ENCODE results near the gene RTL10.

Gene RTL10, protein sequence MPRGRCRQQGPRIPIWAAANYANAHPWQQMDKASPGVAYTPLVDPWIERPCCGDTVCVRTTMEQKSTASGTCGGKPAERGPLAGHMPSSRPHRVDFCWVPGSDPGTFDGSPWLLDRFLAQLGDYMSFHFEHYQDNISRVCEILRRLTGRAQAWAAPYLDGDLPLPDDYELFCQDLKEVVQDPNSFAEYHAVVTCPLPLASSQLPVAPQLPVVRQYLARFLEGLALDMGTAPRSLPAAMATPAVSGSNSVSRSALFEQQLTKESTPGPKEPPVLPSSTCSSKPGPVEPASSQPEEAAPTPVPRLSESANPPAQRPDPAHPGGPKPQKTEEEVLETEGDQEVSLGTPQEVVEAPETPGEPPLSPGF

DNA sequence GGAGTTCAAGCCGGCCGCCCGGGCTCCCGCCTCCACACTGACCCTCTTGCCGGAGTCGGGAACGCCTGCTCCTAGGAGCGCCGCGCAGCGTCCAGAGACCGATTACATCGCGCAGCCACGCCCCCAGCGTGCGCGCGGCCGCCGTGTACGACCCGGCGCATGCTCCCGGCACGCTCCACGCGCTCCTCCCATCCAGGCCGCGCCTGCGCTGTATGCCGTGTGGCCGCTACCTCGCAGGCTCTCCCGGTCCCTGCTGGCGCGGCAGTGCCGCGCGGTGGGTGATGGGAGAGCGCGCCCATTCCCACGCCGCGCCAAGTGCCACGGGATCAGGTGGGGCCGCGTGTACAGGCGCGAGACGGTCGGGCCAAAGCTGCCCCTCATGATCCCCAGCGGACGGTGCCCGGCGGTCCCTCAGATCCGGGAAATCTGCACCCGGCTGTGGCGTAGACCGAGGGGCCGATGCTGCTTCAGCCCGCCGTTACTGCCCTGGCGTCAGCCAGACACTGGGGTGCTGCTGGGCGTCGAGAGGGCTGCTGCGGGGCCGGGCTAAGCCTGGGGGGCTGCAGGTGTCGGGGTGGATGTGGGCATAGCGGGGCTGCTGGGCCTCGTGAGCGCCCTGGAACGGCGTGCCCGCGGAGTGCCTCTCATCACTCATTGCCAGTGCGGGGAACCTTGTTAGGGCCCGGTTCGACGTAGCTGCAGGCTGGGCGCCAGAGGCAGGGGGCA, at the start of gene RTL10, which contains the start of gene GNB1L:
RTL10 (minus strand) TSS at position 97 of the 726 bp plus-strand sequence. CDS start 2,613 bp downstream, outside the sequence.
GNB1L (minus strand) TSS at position 97 of the 726 bp plus-strand sequence. CDS start 33,519 bp downstream, outside the sequence.
- DNase-seq (ENCODE audit: low spot score): peak; percentile 97

DNA sequence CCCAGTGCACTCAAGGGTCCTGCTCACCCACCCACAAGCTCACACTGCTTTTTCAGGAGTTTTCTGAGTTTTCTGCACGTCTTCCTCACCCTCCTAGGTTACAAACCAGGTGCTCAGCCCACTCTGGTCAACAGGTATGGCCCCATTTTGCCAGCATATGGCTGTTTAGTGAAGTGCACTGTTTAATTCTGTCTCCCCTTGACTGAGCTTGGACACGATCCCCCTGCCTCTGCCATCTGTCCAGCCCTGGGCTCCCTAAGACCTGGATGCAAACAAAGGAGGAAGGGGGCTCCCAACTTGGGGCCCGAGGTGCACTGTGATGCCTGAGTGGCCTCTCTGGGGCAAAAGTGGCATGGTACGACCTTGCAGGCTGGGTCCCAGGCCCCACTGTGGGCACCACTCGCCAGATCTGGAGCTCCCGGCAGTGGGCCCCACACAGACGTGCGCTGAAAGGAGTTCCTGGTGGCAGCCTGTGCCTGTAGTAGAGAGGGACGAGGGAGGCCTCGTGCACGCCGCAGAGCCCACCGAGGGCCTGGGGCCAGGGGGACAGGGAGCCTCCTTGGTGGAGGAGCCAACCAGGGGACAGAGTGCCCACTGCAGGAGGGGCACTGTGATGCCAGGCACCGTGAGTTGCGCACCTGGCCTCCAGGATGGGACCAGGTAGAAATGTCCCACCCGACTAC, 49.6 kb upstream of the RTL10 start:
- DNase-seq (ENCODE audit: low spot score): no peak

DNA sequence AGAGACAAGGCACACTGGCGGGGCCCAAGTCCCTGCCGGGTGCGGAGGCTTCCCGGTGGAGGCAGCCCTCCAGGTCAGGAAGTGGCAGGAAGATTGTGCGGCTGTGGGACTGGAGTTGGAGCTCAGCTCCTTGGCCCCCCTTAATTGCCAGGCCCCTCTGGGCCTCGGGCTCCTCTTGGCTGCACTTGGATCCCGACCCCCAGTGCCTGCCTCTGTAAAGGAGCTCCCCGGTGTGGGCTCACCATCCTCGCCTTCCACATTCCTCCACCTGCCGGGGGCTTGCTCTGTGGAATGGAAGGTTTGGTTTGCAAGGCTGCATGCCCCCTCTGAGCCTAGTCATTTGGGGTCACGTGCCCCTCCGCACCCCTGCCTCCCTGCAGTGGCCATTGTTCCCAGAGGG, 48.8 kb upstream of the RTL10 start:
- DNase-seq (ENCODE audit: low spot score): no peak

DNA sequence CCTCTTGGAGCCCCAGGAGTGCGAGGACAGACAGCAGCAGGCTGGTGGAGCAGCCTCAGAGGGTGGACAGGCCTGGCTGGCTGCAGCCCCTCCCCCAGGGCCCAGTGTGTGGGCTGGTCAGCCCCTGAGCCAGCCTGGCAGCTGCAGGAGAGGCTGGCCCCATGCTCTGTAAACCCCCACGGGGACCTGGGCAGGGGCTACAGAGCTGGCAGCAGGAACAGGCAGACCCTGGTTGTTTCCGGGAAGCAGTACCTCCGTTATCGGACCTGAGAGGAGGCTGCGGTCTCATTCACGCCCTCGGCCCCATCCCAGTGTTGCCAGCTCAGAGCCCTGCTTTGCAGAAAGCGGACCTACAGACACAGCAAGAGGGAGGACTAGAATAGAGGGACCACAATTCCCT, 48.4 kb upstream of the RTL10 start:
- DNase-seq (ENCODE audit: low spot score): no peak

DNA sequence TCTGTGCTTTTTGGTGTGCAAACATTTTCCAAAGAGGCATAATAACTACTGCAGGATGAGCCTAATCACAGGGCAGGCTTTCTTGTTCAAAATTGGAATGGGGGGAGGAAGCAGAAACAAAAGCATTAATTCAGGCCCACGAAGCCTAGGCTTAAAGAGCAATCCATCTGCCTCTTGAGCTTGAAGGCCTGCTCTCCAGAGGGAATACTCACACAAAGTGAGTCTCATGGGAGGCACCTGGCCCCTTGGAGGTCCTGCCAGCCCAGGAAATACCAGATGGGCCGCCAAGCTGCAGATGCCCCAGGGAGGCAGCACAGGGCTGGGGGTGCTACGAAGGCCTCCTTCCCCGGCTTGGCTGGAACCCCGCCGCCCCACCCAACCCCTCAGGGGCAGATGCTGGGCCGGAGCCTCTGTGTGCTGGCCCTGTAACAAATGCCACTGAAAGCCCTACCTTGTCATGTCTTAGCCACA, 47.6 kb upstream of the RTL10 start:
- DNase-seq (ENCODE audit: low spot score): no peak

DNA sequence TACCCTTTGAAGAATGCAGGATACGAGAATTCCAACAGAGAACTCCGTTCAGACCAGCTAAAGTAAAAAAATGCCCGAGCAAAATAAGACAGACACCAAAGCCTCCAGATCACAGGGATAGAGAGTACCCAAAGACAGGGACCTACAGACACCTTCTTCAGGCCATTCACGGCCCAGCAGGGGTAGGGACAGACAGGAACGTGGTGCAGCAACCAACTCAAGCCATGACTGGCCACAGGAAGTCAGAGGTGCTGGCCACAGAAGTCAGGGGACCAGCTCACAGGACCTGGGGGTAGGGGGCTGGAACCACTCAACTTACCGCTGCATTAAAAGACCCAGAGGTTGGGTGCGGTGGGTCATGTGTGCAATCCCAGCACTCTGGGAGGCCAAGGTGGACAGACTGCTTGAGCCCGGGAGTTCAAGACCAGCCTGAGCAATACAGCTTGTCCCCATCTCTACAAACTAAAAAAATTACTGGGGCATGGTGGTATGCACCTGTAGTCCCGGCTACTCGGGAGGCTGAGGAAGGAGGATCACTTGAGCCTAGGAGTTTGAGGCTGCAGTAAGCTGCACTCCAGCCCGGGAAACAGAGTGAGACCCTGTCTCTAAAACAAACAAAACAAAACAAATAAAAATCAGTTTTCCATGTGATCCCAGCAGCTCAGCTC, 47.0 kb upstream of the RTL10 start:
- DNase-seq (ENCODE audit: low spot score): no peak

DNA sequence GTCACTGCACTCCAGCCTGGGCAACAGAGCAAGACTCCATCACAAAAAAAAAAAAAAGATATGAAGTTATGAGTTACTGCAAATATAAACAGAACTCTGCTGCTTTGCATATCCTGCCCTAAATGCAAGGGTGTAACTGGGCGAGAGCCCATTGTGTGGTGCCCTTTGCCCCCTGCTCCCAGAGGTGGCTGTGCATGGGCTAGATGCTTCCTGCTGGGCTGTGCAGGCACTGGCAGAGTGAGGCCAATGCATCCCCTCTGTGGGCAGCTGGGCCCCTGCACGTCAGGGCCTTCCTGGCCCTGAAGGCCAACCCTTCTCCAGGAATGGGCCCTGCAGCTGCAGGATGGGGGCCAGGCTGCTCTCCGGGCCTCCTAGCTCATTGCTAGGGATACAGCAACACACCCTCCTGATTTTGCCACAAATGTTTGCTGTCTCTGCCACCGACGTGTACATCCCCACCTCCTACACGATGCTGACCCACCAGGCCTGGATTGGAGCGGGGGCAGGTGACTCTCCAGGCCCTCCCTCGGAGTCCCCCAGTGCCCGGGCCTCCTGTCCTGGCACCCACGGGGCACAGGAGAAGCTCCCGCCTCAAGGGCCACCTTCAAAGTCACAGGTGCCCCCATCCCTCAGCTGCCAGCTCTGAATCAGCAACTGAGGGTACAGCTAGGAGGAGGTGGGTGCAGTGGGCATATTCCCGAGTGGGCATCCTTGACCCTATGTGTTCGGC, 46.2 kb upstream of the RTL10 start:
- no peak for DNase-seq (ENCODE audit: low spot score)

DNA sequence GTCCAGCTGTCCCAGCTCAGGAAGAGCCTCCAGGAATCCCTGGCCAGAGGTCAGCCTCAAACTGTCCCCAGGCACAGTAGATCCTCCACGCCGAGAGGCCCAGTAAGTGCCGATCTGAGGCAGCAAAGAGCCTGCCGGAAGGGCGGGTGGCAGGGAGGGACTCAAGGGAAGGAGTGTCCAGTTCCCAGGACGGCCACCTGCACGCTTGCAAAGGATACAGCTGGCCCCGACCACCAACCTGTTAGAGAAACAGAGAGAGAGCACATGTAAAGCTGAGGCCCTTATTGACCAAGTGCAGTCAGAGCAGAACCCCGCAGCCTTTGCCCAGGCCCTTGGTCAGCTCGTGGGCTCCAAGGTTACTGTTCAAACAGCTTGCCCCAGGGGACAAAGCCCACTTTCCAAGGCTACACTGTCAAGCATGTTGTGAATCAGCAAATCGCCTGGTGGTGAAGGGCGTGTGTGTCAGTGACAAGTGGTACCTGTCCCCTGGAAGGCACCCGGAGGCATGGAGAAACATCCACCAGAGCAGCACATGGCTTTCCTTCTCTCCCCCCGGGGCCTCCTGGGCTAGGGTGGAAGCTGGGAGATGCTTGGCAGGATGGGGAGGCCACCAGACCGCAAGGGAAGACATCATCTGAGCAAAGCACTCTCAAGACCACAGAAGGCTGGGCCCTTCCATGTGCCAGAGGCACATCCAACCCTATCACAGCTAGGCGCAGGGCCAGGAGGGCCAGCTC, 44.3 kb upstream of the RTL10 start:
- DNase-seq (ENCODE audit: low spot score): no peak

DNA sequence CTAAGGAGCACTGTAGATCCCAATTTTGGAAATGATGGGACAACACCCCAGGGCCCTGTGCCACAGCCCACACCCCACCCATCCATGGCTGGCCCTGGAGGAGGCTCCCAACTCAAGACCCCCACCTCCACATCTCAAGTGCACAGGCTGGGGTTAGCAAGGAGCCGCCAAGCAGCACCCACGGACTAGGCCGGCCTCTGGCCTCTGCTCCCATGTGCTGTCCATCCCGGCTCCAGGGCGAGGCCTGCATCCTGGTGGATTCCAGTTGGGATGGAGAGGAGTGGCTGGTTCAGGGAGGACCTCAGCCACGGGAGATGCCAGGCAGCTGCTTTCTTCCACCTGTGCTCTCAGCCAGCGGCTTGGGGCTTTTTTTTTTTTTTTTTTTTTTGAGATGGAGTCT, 43.5 kb upstream of the RTL10 start:
- DNase-seq (ENCODE audit: low spot score): no peak

DNA sequence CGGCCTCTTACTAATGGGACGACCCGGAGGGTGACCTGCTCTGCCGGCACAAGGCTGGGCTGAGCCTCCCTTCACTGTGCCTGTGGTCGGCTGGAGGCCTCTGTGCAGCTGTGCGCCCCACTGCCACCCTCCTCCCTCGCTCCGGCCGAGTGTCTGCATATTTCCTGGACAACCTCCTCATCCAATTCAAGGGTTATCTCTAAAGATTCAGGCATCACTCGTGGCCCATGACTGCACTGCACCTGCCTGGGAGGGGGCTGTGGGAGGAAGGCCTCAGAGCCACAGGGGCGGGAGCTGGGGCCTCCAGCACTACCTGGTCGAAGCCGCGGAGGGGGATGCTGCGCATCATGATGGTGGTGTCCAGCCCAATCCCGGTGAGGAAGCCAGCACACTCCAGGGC, 43.1 kb upstream of the RTL10 start:
- no peak for DNase-seq (ENCODE audit: low spot score)

DNA sequence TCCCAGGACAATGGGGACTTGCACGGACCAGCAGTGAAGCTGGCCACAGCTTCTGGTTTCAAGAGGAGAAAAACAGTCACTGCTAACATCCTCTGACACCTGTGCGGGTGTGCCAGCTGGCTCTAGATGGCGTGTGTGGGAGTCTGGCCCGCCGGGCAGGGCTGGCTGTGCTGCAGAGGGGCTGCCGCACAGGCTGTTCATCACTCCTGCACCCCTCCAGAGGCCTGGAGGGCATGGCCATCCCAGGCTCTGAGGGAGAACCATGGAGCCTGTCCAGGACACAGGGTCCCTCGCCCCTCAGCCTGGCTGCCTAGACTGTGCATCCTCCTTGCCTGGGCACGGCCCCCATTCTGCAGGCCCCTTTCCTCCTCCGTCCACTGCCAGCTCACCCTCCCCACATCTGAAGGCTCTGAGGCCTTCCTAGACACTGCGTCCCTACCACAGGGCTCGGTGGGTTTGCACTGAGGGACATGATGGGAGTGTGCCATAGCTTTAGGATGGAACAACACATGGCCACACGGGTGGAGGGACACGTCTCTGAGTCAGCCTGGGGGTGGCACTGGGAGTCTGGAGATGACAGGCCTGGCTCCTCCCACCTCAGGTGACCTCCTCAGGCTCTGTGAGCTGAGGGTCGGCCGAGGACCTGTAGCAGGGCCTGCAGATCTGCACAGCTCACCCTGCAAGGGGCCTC, 42.1 kb upstream of the RTL10 start:
- no peak for DNase-seq (ENCODE audit: low spot score)

DNA sequence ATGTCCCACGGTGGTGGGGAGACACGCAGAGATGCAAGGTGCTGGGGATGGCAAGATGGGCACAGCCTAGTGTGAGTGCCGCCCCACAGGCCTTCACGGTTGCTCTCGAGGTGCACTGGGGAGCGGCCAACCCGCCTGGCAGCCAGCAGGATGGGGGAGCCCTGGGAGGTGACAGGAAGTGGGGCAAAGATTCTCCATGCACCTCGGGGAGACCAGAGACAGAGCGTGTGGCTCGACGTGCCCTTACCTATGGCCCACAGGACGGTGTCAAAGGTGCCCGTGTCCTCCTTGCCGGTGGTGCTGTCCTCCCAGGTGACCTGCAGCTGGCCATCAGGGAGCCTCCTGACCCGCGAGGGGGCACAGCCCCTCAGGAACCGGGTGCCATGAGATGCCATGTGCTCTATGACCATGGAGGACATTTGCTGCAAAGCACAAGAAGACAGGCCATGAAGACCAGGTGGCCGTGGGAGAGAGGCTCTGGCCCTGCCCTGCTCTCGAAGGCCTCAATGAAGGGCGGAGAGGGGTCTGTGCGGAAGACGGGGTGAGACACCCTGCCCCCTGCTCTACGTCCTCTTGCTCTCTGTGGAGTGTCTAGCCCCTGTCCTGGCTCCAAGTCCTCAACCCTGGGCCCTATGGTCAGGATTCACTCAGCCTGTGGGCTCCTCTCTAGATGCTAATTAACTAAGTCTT, 40.6 kb upstream of the RTL10 start:
- no peak for DNase-seq (ENCODE audit: low spot score)

DNA sequence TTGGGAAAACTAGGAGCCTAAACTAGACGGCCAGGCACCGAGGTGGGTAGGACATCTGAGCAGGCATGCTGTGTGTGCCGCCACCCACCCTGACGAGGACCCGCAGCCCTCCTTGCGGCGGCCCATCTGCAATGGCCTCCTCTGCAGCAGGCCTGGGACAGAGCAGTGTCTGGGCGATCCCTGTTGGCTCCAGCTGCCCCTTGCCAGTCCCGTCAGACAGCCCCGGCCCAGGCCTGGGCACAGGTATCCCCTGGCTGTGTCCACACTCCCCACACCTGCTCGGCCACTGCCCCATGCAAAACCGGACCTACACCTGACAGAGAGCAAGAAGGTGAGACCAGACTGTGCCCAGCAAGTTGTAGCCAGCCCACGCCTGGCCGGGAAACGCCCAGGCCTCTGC, 38.7 kb upstream of the RTL10 start:
- DNase-seq (ENCODE audit: low spot score): no peak

DNA sequence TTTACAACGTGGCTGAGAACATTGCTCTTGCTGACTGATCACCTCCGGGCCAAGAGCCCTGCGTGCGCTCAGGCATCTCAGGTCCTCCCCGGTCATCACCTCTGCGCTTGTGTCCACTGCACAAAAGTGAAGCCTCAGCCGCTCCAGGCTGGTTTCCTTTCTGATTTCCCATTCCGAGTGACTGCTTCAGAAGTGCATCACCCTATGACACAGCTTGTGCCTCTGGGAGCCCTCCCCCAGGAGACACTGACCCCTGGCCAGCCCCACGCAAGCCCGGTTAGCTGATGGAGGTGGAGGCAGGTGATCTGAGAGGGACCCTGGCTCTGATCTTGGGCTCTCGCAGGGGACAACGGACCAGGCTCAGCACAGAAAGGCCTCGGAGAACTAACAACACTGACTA, 38.3 kb upstream of the RTL10 start:
- no peak for DNase-seq (ENCODE audit: low spot score)

DNA sequence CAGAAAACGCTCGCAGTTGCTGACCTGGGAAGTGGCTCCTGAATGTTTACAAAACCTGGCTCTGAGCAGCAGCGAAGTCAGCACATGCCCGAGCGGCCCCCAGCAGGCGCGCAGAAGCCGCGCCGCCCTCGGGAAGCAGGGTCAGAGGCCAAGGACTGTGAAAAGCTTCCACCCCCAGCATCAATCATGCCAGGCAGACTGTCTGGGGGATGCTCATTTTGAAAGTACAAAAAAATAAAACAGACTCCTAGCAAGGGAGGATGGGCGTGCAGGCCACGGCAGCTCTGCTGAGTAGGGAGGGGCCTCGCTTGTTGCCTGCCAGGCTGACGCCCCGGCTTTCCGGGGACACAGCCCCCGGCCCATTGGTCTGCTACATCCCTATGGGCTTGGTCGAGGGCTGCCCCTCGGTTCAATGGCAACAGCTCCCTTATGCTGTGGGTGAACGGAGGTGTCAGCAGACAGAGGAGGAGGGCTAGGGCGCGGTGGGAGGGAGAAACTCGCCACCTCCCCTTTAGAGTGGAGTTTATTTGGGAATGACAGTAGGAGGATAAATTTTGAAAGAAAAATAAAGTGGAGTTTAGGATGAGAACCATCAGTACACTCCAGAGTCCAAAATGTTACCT, 37.7 kb upstream of the RTL10 start:
- DNase-seq (ENCODE audit: low spot score): no peak

DNA sequence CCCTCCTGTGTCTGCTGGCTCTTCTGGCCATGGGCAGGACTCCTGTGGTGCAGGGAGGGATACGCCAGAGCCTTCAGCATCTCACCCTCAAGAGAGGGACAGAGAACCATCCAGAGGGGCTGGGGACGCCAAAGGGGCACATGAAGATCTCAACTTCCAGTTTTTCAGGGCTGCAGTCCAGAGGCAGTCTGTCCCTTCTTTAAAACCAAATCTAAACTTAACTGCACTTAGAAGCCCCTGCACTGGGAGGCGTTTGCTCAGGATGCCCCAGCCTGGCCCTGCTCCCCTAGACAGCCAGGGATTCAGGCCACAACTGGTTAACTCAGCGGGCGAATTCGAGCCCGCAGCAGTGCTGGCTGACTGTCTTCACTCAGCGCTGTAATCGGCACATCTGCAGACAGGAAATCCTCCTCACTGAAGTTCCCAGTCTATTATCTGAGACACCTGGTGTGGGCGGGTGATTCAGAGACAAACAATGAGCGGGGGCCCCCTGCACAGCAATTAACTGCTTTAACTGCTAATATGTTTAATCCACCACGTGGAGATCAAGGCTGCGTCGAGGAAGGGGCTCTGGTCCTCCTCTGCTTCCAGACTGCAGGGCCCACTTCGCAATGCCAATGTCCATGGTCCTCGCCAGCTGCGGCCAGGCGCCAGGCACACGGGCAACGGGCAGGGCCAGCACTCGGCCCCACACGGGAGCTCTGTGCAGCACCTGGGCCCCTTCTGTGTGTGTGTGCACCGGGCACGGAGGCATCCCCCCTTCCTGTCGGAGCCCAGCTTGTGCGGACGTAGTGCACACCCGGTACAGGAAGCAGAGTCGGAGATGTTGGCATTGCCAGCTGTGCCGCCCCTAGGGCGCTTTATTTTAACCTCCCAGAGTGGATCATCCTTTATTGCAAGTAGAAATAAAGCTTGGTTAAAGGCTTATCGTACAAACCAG, 36.9 kb upstream of the RTL10 start:
- no peak for DNase-seq (ENCODE audit: low spot score)

DNA sequence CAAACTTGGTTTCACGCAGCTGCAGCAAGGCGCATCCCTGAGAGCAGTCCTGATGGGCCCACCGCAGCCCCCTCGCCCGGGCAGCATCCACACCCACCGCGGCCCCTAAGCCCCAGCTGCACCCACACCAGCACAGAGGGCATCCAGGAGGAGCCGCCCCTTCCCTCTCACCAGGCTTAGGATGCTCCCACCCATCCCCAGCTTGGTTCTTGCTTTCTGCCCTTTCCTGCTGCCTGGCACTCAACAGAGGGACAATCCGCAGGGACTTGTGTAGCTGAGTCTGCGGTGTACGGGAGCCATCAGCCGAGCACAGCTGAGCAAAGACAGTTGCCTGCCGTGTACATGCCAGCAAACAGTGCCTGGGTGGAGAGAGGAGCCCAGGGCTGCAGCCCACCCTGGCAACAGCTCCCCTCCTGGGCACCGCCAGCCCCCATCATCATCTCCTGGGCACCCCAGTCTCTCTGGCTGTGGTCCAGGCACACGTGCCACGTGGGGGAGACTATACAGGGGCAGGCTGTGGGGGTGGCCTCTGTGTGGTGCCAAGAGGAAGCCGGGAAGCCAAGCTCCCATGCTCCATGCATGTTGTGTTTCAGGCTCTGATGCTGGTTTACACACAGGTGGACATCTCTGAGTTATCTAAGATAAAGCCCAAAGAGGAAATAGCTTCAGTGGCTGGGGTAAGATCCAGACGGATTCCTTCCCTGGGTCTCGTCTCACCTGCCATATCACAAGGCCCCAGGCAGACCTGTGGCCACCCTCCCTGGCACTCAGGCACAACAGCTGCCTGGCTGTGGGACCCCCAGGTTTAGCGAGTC, 36.0 kb upstream of the RTL10 start:
- no peak for DNase-seq (ENCODE audit: low spot score)
